NCI-H69 (cell line): ENCODE data around the gene PLA2G4A.
"Not testable (repeated sequence)": the region's sequence is repeated elsewhere in the genome, so short reads cannot be mapped to it uniquely, and the experiment has no call there.

Source experiments
- DNase-seq: peaks from one replicate; lab custom pipeline; 2025; lab: John Stamatoyannopoulos, UW

PLA2G4A gene

GRCh38 chr1:186922814-186923213 lies 94.1 kb downstream of the PLA2G4A start:
- DNase-seq: not testable (repeated sequence)

GRCh38 chr1:186923486-186923885 lies 94.7 kb downstream of the PLA2G4A start:
- DNase-seq: no peak

- DNase-seq: no peak
Observed at GRCh38 chr1:186925881-186926669, 97.3 kb downstream of the PLA2G4A start.

GRCh38 chr1:186927884-186928283 lies 99.1 kb downstream of the PLA2G4A start:
- no peak for DNase-seq

- no peak for DNase-seq
Observed at GRCh38 chr1:186930238-186930637, 101.5 kb downstream of the PLA2G4A start.

GRCh38 chr1:186937016-186937670 lies 108.4 kb downstream of the PLA2G4A start:
- DNase-seq: no peak

- DNase-seq: no peak
Observed at GRCh38 chr1:186943891-186944686, 115.3 kb downstream of the PLA2G4A start.

GRCh38 chr1:186945146-186945545 lies 116.4 kb downstream of the PLA2G4A start:
- no peak for DNase-seq

GRCh38 chr1:186948535-186948934 lies 119.8 kb downstream of the PLA2G4A start:
- DNase-seq: no peak

GRCh38 chr1:186949173-186949572 lies 120.4 kb downstream of the PLA2G4A start:
- no peak for DNase-seq

GRCh38 chr1:186950547-186950946 lies 121.8 kb downstream of the PLA2G4A start:
- DNase-seq: peak; percentile 6

GRCh38 chr1:186953876-186954275 lies 125.1 kb downstream of the PLA2G4A start:
- DNase-seq: peak; percentile 6

GRCh38 chr1:186957314-186957713 lies 128.6 kb downstream of the PLA2G4A start:
- no peak for DNase-seq

GRCh38 chr1:186958520-186958919 lies 129.8 kb downstream of the PLA2G4A start:
- no peak for DNase-seq

GRCh38 chr1:186960861-186961260 lies 132.1 kb downstream of the PLA2G4A start:
- DNase-seq: no peak

- DNase-seq: no peak
Observed at GRCh38 chr1:186965847-186966246, 137.1 kb downstream of the PLA2G4A start.

GRCh38 chr1:186966456-186966855 lies 137.7 kb downstream of the PLA2G4A start:
- no peak for DNase-seq

GRCh38 chr1:186967656-186968394 lies 139.1 kb downstream of the PLA2G4A start:
- no peak for DNase-seq

- no peak for DNase-seq
Observed at GRCh38 chr1:186974774-186975181, 146.0 kb downstream of the PLA2G4A start.

GRCh38 chr1:186975220-186975619 lies 146.5 kb downstream of the PLA2G4A start:
- no peak for DNase-seq

- DNase-seq: no peak
Observed at GRCh38 chr1:186976700-186977099, 148.0 kb downstream of the PLA2G4A start.
